Stimulated activated effector memory CD8-positive, alpha-beta T cell treated with anti-CD3 and anti-CD28 coated beads, Interleukin-12 subunit alpha, Interleukin-12 subunit beta, amount 100 ng/mL, for 72 hours (primary cell): ENCODE data around the gene DPCD.
A peak's percentile ranks its signal among the peaks of the same experiment; 100 is the strongest.
"Not testable (repeated sequence)": the region's sequence is repeated elsewhere in the genome, so short reads cannot be mapped to it uniquely, and the experiment has no call there.

ENCODE experiments used
- ATAC-seq: fragments of 150-1000 bp; cut with Tn5 transposase; 2 replicates; pipeline ENCODE4 v1.10.0; 2021
- DNase-seq, 2 donors: peaks; one replicate each; pipeline ENCODE4 v3.0.0; 2021 to 2022; ENCODE audit warnings: low spot score in 2 of 2
- H3K27ac Mint-ChIP-seq: one replicate; pipeline ENCODE4 v1.8.0; 2022; ENCODE audit warnings: mild to moderate bottlenecking, mixed read lengths
- H3K36me3 Mint-ChIP-seq: one replicate; pipeline ENCODE4 v1.8.0; 2022; ENCODE audit warnings: mild to moderate bottlenecking, mixed read lengths
- H3K4me1 Mint-ChIP-seq: one replicate; pipeline ENCODE4 v1.8.0; 2022; ENCODE audit warnings: mixed read lengths
- H3K4me3 Mint-ChIP-seq: one replicate; pipeline ENCODE4 v1.8.0; 2022; ENCODE audit warnings: mild to moderate bottlenecking, mixed read lengths
- H3K9me3 Mint-ChIP-seq: one replicate; pipeline ENCODE4 v1.8.0; 2022; ENCODE audit warnings: mixed read lengths

DPCD gene

DNA sequence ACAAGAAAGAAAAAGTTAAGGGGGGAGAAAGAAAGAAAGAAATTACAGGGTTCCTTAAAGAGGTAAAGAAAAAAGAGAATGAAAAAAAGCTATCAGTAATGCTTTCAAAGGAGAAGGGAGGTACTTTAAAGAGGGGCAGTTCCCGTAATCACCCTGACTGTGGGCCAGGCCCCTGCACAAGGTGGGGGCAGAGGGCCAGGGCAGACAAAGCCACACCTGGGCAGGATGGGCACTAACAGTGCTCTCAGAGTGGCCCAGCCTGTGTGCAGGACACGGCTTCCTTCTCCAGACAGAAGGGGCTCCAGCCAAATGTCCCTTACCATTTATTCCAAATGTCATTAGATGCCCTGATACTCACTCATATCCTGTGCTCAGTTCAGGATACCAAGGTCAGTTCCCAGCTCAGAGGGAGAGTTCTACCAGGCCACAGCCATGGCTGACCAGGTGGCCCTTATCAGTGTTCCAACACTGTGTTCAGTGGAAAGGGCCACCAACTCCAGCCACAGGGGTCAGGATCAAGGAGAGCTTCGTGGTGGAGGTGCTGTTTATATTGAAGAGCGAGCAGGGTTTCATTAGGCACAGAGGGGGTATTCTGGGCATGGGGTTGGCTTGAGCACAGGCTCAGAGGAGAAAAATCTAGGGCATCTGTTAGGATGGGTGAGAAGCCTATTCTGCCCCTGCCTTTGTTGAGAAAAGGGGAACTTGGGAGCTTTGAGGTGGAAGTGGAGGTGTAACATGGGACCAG is 29.9 kb downstream of the DPCD start:
- no peak for DNase-seq
- Mint-ChIP-seq H3K4me1 (peaks cover 11% of the 10 kb centered on the region), H3K4me3 (no peak overlapping the region), H3K36me3 (peaks cover 51% of the 10 kb centered on the region), H3K27ac (peak overlapping the region; percentile 82), H3K9me3 (no peaks in the 10 kb centered on the region)
- no peak for ATAC-seq

DNA sequence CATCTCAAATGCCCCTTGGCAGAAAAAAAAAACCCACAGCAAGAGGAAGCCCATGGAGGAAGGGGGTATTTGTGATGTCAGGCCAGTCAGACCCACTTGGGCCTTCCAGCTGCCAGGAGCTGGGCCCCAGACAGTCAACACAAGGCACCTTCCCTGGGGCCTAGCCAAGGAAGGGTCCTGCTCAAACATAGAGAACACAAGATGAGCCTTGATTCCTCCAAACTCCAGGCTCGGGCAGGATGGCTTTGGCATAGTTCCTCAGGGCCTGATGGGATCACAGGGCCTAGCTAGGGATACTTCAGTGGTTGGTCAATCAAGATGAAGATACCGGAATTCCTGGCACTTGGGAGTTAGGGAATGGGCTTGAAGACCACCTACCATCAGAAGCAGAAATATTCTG is 30.8 kb downstream of the DPCD start:
- no peak overlapping the region for H3K4me3 Mint-ChIP-seq
- ATAC-seq = no peak
- peak overlapping the region; percentile 81 for H3K27ac Mint-ChIP-seq
- peaks cover 11% of the 10 kb centered on the region for H3K4me1 Mint-ChIP-seq
- peaks cover 59% of the 10 kb centered on the region for H3K36me3 Mint-ChIP-seq
- no peaks in the 10 kb centered on the region for H3K9me3 Mint-ChIP-seq
- no peak for DNase-seq

DNA sequence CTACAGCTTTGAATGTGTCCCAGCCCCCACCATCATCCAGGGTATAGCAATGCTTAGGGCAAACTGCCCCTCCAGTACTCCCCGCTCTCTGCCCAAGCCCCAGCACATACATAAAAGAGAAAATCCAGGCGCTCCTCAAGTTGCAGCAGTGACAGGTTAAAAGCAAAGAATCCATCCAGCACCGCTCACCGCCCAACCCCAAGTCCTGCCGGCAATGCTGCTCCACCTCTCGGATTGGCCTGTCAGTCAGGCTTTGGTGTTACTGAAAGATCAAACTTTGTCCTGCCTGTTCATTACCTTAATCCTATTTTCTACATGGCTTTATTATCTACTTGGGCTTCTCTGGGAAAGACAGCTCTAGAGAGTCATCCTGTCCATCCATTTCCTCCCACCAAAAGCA is 31.9 kb downstream of the DPCD start:
- no peaks in the 10 kb centered on the region for H3K9me3 Mint-ChIP-seq
- no peak overlapping the region for H3K27ac Mint-ChIP-seq
- peaks cover 71% of the 10 kb centered on the region for H3K36me3 Mint-ChIP-seq
- no peak for ATAC-seq
- no peak for DNase-seq
- H3K4me3 Mint-ChIP-seq = no peak overlapping the region
- H3K4me1 Mint-ChIP-seq = peaks cover 15% of the 10 kb centered on the region

DNA sequence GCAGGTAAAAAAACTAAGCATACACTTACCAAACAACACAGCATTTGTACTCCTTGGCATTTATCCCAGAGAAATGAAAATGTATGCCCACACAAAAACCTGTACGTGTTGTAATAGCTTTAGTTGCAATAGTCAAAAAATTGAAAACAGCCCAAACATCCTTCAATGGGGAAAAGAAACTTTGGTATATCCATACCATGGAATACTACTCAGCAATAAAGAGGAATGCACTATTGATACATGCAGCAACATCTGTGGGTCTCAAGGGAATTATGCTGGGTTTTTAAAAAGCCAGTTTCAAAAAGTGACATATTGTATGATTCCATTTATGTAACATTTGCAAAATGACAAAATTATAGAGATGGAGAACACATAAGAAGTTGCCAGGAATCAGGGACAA is 35.4 kb downstream of the DPCD start:
- ATAC-seq (no peak), DNase-seq (no peak)
- H3K4me3 Mint-ChIP-seq = no peak overlapping the region
- peaks cover 11% of the 10 kb centered on the region for H3K4me1 Mint-ChIP-seq
- no peaks in the 10 kb centered on the region for H3K9me3 Mint-ChIP-seq
- peaks cover 64% of the 10 kb centered on the region for H3K36me3 Mint-ChIP-seq
- H3K27ac Mint-ChIP-seq = no peak overlapping the region

DNA sequence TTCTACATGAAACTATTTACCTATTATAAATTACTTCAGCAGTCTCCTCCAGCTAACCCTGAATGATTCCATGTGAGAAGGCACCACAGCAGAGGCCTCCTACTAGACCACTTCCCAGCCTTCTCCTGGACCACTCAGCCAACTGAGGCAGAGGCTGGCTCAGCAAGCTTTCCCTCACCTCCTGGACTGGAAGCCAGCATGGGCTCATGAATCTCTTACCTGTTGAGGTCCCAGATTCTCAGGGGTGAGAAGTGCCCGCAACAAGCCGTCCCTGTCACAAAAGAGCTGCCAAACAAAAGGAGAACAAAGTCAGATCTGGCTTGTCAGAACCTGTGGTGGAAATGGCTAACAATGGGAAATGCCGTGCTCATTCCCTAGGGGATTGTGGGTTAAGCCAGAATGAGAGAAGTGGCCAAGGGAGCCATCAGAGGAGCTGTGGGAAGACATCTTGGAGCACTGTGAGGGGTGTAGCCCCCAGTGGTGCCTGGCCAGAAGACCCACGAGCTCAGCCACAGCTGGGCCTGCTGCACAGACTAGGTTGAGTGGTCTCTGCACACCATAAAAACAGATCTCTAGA is 36.5 kb downstream of the DPCD start:
- ATAC-seq (no peak), DNase-seq (no peak)
- H3K36me3 Mint-ChIP-seq = peaks cover 53% of the 10 kb centered on the region
- H3K4me3 Mint-ChIP-seq = no peak overlapping the region
- no peaks in the 10 kb centered on the region for H3K9me3 Mint-ChIP-seq
- H3K27ac Mint-ChIP-seq = peak overlapping the region; percentile 65
- peaks cover 11% of the 10 kb centered on the region for H3K4me1 Mint-ChIP-seq

DNA sequence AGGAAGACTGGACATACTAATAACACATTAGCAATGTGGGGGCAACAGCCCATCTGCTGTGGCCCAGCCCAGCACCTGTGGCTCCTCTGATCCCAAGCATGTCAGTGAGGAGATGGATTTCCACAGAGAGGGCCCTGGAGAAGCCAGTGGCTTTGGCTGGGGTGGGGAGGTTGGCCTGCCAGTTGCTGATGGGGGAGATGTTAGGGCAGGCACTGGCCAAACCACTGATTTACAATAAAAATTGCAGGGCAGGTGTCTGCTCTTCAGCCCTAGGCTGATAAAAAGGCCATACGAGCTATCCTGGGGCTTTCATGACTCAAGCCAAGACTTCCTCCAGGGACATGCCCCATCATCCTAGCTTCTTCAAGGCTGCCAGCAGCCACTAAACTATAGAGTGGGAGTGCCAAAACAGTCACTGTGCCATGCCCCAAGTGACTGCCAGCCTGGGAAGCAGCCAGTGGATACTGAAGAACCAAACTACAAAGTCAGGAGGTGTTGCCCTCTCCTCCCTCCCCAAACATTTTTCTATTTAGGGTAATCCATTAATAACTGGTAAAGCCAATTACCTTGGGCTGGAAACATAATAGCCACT is 37.8 kb downstream of the DPCD start:
- Mint-ChIP-seq H3K9me3 (no peaks in the 10 kb centered on the region), H3K4me3 (no peak overlapping the region), H3K36me3 (peaks cover 51% of the 10 kb centered on the region), H3K4me1 (peaks cover 18% of the 10 kb centered on the region), H3K27ac (peak overlapping the region; percentile 65)
- DNase-seq (no peak), ATAC-seq (no peak)

DNA sequence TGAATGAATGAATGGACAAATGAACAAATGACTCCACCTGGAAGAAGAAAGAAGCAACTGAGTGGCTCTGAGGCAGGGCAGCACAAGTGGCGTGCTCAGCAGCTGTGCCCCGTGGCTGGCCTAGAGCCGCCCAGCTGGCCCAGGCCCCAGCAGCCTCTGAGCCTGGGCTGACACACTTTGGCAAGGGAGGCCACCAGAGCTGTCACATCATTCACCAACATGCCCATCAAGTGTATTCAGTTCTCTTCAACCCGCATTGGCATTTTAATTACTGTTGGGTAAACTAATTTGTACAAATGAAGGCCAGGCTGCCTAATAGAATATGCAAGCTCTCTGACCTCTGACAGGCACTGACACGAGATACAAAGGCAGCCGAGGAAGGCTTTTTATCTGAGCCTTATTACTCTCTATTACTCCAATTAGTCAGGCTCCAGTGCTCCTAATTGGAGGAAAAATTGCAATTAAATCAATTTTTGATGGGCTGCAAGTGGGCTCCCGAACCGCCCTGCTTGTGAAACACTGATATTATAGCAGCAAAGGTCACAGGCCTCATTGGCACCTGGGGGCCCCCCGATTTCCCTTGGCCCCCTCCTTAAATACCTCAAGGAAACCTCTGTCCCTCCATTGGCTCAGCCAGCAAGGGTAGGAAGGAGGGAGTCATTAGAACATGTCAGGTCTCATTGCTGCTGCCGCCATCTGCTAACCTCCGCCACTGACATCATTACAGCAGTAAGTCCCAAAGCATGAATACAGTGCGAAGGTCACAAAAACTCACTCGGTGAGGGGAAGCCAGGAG is 41.9 kb downstream of the DPCD start:
- no peak for ATAC-seq
- no peak for DNase-seq
- H3K27ac Mint-ChIP-seq = peak overlapping the region; percentile 32
- no peaks in the 10 kb centered on the region for H3K9me3 Mint-ChIP-seq
- H3K4me1 Mint-ChIP-seq = peaks cover 14% of the 10 kb centered on the region
- no peak overlapping the region for H3K4me3 Mint-ChIP-seq
- H3K36me3 Mint-ChIP-seq = peaks cover 17% of the 10 kb centered on the region

DNA sequence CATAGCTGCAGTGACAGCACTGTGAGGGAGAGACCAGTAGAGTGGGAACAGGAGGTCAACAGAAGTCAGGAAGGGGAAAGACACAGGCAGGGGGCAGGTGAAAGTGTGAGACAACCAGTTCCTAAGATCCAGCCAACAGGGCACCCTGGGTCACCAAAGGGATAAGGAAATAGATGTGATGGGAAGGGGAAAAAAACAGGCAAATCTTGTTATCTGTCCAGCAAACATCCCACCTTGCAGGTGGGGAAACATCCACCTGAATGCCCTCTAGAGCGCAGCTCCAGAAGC is 42.5 kb downstream of the DPCD start:
- Mint-ChIP-seq H3K9me3 (no peaks in the 10 kb centered on the region), H3K4me3 (no peak overlapping the region), H3K36me3 (peaks cover 18% of the 10 kb centered on the region), H3K27ac (peak overlapping the region; percentile 24), H3K4me1 (peaks cover 14% of the 10 kb centered on the region)
- ATAC-seq (no peak), DNase-seq (no peak)

DNA sequence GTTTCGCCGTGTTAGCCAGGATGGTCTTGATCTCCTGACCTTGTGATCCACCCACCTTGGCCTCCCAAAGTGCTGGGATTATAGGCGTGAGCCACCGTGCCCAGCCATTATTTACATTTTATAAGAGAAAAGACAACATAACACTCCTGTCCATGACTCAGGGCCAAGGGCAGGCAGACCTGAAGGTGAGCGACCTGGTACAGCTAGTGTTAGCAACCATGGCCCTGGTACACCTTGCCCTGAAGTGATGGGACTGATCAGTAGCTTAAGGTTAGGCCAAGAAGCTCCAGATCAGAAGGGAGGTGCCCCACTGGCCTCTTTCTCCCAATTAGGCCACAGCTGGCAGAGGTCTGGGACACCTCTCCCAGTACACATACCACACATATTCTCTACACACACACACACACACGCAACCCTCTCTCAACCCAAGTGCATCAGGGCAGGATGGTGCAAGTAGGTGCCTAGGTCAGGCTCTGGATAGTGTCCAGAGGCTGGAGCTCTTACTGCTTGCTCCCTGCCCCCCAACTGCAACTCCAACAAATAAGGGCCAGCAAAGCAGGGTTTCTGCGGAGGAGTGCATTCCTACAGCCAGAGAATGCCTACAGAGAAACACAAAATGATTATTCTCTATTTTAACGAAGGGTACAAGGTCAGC is 43.8 kb downstream of the DPCD start:
- no peaks in the 10 kb centered on the region for H3K9me3 Mint-ChIP-seq
- H3K4me1 Mint-ChIP-seq = peaks cover 21% of the 10 kb centered on the region
- peak overlapping the region; percentile 55 for H3K27ac Mint-ChIP-seq
- DNase-seq (no peak), ATAC-seq (no peak)
- H3K4me3 Mint-ChIP-seq = no peak overlapping the region
- peaks cover 32% of the 10 kb centered on the region for H3K36me3 Mint-ChIP-seq

DNA sequence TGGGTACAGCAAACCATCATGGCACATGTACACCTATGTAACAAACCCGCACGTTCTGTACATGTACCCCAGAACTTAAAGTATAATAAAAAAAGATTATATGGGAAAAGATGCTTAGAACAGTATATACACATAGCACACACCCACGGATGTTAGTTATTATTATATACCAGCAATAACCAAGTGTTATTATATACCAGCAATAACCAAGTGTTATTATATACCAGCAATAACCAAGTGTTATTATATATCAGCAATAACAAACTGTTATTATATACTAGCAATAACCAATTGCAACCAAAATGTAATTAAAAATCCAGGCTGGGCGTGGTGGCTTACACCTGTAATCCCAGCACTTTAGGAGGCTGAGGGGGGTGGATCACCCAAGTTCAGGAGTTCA is 45.4 kb downstream of the DPCD start:
- H3K27ac Mint-ChIP-seq, H3K4me3 Mint-ChIP-seq, DNase-seq, H3K9me3 Mint-ChIP-seq, ATAC-seq: not testable (repeated sequence)
- Mint-ChIP-seq H3K36me3 (peaks cover 48% of the 10 kb centered on the region), H3K4me1 (peaks cover 21% of the 10 kb centered on the region)

DNA sequence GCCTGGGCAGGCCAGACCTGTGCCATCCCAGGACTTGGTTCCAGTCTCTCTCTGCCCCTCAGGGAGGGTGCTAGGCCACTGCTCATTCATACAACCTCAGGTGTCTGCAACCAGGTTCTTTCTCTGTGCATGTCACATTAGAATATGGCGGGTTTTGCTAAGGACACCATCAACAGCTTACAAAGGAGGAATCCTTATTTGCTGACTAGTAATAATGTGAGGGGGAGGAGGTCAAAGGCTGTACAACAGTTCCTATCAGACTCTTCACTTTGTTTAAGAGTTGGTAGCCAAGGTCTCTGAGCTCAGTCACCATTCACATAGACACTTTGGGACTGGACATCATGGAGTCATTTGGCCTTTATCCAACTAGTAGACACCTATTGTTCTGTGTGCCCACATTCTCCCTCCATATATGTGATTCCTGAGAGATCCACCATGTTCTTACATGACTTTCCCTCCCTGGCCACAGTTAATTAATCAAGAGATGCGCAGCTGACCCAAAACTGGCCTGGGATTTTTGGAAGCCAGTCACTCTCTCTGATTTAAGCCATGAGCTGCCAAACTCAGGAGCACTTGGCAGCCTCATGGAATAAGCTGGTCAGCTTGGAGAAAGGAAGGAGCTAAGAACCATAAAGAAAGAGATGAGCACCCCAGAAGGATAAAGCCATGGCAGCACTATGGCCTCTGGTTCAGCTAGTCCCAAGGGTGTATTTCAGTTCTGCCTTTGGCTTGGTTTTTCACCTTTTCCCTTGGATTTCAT is 51.2 kb downstream of the DPCD start:
- peaks cover 27% of the 10 kb centered on the region for H3K4me1 Mint-ChIP-seq
- H3K27ac Mint-ChIP-seq = peak overlapping the region; percentile 49
- ATAC-seq (no peak), DNase-seq (no peak)
- no peaks in the 10 kb centered on the region for H3K9me3 Mint-ChIP-seq
- no peak overlapping the region for H3K4me3 Mint-ChIP-seq
- peaks cover 49% of the 10 kb centered on the region for H3K36me3 Mint-ChIP-seq

DNA sequence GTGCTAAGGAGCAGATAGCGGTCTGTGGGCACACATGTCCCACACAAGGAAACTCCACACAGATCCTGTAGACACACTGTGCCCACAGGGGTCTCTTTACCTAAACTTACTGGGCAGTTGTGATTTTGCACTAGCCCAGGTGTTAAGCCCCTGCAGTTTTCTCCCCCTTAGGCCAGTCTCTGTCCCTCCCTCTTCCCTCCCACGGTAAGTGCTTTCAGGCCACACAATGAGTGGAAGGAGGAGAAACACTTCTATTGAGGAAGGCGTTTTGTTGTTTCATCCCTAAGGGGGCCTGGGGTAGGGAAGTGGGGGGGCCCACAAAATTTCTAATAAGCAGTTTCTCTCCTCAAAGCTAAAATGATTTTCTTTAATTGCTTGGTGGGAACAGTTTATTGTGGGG is 55.4 kb downstream of the DPCD start:
- H3K36me3 Mint-ChIP-seq = peaks cover 34% of the 10 kb centered on the region
- H3K4me1 Mint-ChIP-seq = peaks cover 31% of the 10 kb centered on the region
- no peak overlapping the region for H3K4me3 Mint-ChIP-seq
- ATAC-seq (no peak), DNase-seq (no peak)
- H3K9me3 Mint-ChIP-seq = no peaks in the 10 kb centered on the region
- H3K27ac Mint-ChIP-seq = peak overlapping the region; percentile 85

DNA sequence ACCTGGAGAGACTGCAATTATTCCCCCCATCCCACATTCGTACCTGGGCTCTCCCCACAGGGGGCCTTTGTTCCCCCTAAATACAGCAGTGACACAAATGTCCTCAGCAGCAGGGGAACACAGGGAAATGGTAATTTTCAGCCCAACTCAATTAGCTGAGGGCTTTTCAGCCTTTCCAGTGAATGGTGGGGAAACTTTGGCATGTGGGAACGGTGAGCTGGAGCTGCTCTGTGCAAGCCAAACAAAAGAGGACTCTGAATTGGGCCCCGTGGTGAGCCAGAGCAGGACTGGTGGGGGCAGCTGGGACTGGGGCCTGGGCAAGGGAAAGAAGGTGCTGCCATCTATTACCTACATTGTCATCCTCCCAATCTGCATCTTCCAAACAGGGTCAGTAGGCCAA is 55.9 kb downstream of the DPCD start:
- ATAC-seq (no peak), DNase-seq (no peak)
- Mint-ChIP-seq H3K36me3 (peaks cover 38% of the 10 kb centered on the region), H3K4me1 (peaks cover 30% of the 10 kb centered on the region), H3K27ac (peak overlapping the region; percentile 85), H3K9me3 (no peaks in the 10 kb centered on the region), H3K4me3 (no peak overlapping the region)

DNA sequence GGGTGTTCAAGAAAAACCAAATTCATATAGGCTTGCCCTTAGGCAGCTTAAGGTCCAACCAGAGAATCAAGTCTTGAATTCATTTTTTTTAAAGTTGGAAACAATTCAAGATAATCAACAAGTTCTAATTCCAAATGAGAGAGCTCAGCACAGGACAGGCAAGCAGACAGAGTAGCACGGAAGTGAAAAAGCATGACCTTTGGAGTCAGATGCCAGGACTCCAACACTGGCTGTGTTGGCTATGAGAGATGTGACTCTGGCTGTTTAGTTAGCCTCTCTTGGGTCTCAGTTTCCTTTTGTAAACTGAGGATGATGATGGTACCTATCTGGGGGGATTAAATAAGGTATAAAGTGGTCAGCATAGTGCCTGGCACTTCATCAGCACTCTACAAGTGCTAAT is 57.5 kb downstream of the DPCD start:
- no peaks in the 10 kb centered on the region for H3K9me3 Mint-ChIP-seq
- H3K4me3 Mint-ChIP-seq = no peak overlapping the region
- peak overlapping the region; percentile 85 for H3K27ac Mint-ChIP-seq
- ATAC-seq (no peak), DNase-seq (no peak)
- peaks cover 31% of the 10 kb centered on the region for H3K36me3 Mint-ChIP-seq
- peaks cover 32% of the 10 kb centered on the region for H3K4me1 Mint-ChIP-seq

DNA sequence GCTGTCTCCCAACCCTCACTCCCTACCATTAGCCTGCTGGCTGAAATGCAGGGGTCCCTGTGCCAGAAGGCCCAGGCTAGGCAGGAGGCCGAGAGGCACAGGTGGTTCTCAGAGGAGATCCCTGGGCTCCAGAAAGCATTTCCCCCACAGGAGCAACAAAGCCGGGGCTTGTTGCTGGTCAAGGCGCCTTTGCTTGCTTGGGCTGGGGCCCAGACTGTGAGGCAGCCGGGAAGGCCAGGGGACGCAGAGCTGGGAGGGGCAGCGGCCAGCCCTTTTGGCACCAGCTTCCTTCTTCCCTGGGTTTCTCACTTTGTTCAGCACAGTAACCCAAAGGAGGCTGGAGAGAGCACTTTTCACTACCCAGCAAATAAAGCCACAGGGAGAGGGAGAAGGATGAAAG is 58.2 kb downstream of the DPCD start:
- Mint-ChIP-seq H3K4me3 (no peak overlapping the region), H3K9me3 (no peaks in the 10 kb centered on the region), H3K27ac (peak overlapping the region; percentile 29), H3K4me1 (peaks cover 32% of the 10 kb centered on the region), H3K36me3 (peaks cover 27% of the 10 kb centered on the region)
- DNase-seq (no peak), ATAC-seq (no peak)
